HG03175 (cell line): Measurements from ENCODE around the gene FAM47E.

Experiments used
- ATAC-seq: cut with Tn5 transposase; IDR thresholded peaks from one replicate; pipeline ENCODE4 v1.9.1; 2021; ENCODE audit warnings: mild to moderate bottlenecking, moderate library complexity; ENCODE audit not compliant: unreplicated experiment

FAM47E gene

DNA sequence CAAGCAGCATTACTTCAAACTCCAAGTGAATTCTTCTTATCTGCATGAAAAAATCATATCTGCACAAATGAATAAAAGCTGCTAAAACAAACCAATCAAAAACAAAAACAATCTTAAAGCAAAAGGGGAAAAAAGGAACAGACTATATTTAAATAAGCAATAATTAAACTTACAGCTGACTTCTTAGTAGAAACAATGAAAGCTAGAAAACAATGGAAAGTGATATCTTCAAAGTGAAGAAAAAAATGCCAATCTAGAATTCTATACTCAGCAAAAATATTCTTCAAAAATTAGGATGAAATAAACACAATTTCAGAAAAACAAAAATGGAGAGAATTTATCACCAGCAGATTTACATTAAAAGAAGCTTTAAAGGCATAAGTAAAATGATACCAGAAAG lies 75.0 kb downstream of the FAM47E start:
- ATAC-seq, result no peak
